IPS DF 4.7 (cell line): ENCODE measurements around the gene SRBD1.

Experiments
- DNase-seq: peaks from one replicate; pipeline ENCODE4 v3.0.0-alpha.2; 2013; ENCODE audit warnings: low spot score; ENCODE audit errors: extremely low read depth

Gene SRBD1

GRCh38 chr2:45469314-45470099 lies 141.6 kb downstream of the SRBD1 start:
- no peak for DNase-seq

- DNase-seq: no peak
Observed at GRCh38 chr2:45468279-45468678, 142.8 kb downstream of the SRBD1 start.

- DNase-seq: no peak
Observed at GRCh38 chr2:45466053-45466452, 145.0 kb downstream of the SRBD1 start.

- DNase-seq: no peak
Observed at GRCh38 chr2:45460825-45461224, 150.2 kb downstream of the SRBD1 start.

GRCh38 chr2:45459860-45460259 lies 151.2 kb downstream of the SRBD1 start:
- DNase-seq: no peak

- DNase-seq: no peak
Observed at GRCh38 chr2:45458909-45459563, 152.0 kb downstream of the SRBD1 start.

GRCh38 chr2:45457211-45457945 lies 153.7 kb downstream of the SRBD1 start:
- no peak for DNase-seq

GRCh38 chr2:45452866-45453265 lies 158.2 kb downstream of the SRBD1 start:
- DNase-seq: no peak

- no peak for DNase-seq
Observed at GRCh38 chr2:45450634-45451033, 160.4 kb downstream of the SRBD1 start.

GRCh38 chr2:45448217-45448616 lies 162.8 kb downstream of the SRBD1 start:
- DNase-seq: no peak

GRCh38 chr2:45446016-45446415 lies 165.1 kb downstream of the SRBD1 start:
- DNase-seq: no peak

GRCh38 chr2:45445037-45445436 lies 166.0 kb downstream of the SRBD1 start:
- no peak for DNase-seq

- no peak for DNase-seq
Observed at GRCh38 chr2:45443012-45443411, 168.1 kb downstream of the SRBD1 start.

- no peak for DNase-seq
Observed at GRCh38 chr2:45442026-45442425, 169.0 kb downstream of the SRBD1 start.

GRCh38 chr2:45441571-45441970 lies 169.5 kb downstream of the SRBD1 start:
- DNase-seq: no peak

- DNase-seq: no peak
Observed at GRCh38 chr2:45439788-45440773, 171.0 kb downstream of the SRBD1 start.

GRCh38 chr2:45438872-45439665 lies 172.0 kb downstream of the SRBD1 start:
- DNase-seq: no peak

GRCh38 chr2:45436456-45436855 lies 174.6 kb downstream of the SRBD1 start:
- DNase-seq: no peak

- no peak for DNase-seq
Observed at GRCh38 chr2:45435316-45435715, 175.8 kb downstream of the SRBD1 start.

- no peak for DNase-seq
Observed at GRCh38 chr2:45433363-45433762, 177.7 kb downstream of the SRBD1 start.
